HFF-Myc (cell line): ENCODE measurements around the gene UBE2G2.

ENCODE experiments used
- DNase-seq: peaks from one replicate; pipeline ENCODE4 v3.0.0-alpha.2; 2011; ENCODE audit warnings: low read depth; ENCODE audit errors: extremely low read depth
- H3K4me3 ChIP-seq: replicated peaks from 2 replicates; pipeline ENCODE4 v1.5.1; 2011; ENCODE audit warnings: low read depth, mild to moderate bottlenecking, control low read depth, low read length
- CTCF ChIP-seq: IDR thresholded peaks from 2 replicates; pipeline ENCODE4 v1.5.1; 2012; ENCODE audit warnings: mild to moderate bottlenecking, low read depth, low read length, control low read depth; ENCODE audit errors: missing control alignments

UBE2G2 gene

GRCh38 chr21:44761747-44762208 lies 39.8 kb downstream of the UBE2G2 start:
- no peak for TF ChIP-seq CTCF
- no peak for DNase-seq
- no peak overlapping the region for H3K4me3 ChIP-seq

GRCh38 chr21:44761011-44761729 lies 40.5 kb downstream of the UBE2G2 start:
- H3K4me3 ChIP-seq: no peak overlapping the region
- peak; percentile 44 for TF ChIP-seq CTCF
- no peak for DNase-seq

- no peak for DNase-seq
- TF ChIP-seq CTCF: no peak
- no peak overlapping the region for H3K4me3 ChIP-seq
These were observed 41.2 kb downstream of the UBE2G2 start for GRCh38 chr21:44760376-44760775.

GRCh38 chr21:44759628-44760285 lies 41.9 kb downstream of the UBE2G2 start:
- no peak overlapping the region for H3K4me3 ChIP-seq
- DNase-seq: no peak
- TF ChIP-seq CTCF: no peak

GRCh38 chr21:44758781-44759627 lies 42.6 kb downstream of the UBE2G2 start:
- TF ChIP-seq CTCF: no peak
- no peak for DNase-seq
- H3K4me3 ChIP-seq: no peak overlapping the region

- DNase-seq: no peak
- H3K4me3 ChIP-seq: no peak overlapping the region
- no peak for TF ChIP-seq CTCF
These were observed 43.5 kb downstream of the UBE2G2 start for GRCh38 chr21:44758141-44758561.
